NCI-H226 (cell line): ENCODE results near the gene SLC29A1.
A peak's percentile ranks its signal among the peaks of the same experiment; 100 is the strongest.
"Not testable (repeated sequence)": the region's sequence is repeated elsewhere in the genome, so short reads cannot be mapped to it uniquely, and the experiment has no call there.

Experiments
- DNase-seq: peaks from one replicate; pipeline ENCODE4 v3.0.0-alpha.2; 2015

Gene SLC29A1

GRCh38 chr6:44196351-44196750, 27.0 kb upstream of the SLC29A1 start:
- DNase-seq: not testable (repeated sequence)

GRCh38 chr6:44198684-44199083, 24.7 kb upstream of the SLC29A1 start:
- no peak for DNase-seq

GRCh38 chr6:44199883-44200282, 23.5 kb upstream of the SLC29A1 start:
- DNase-seq: no peak

- no peak for DNase-seq
These were observed 22.2 kb upstream of the SLC29A1 start for GRCh38 chr6:44201200-44201599.

- no peak for DNase-seq
These were observed 21.6 kb upstream of the SLC29A1 start for GRCh38 chr6:44201638-44202303.

GRCh38 chr6:44202332-44202971, 20.9 kb upstream of the SLC29A1 start:
- no peak for DNase-seq

- no peak for DNase-seq
These were observed 20.2 kb upstream of the SLC29A1 start for GRCh38 chr6:44202972-44203750.

- no peak for DNase-seq
These were observed 19.4 kb upstream of the SLC29A1 start for GRCh38 chr6:44203955-44204354.

- no peak for DNase-seq
These were observed 15.4 kb upstream of the SLC29A1 start for GRCh38 chr6:44207966-44208365.

GRCh38 chr6:44211284-44211683, 12.1 kb upstream of the SLC29A1 start:
- no peak for DNase-seq

GRCh38 chr6:44214307-44214706, 9.1 kb upstream of the SLC29A1 start:
- no peak for DNase-seq

- no peak for DNase-seq
These were observed 6.6 kb upstream of the SLC29A1 start, which contains the start of gene MYMX for GRCh38 chr6:44216677-44217331. TSS of gene MYMX (plus strand) at chr6:44216926. CDS start at chr6:44217472, 546 bp downstream.

GRCh38 chr6:44217332-44218143, 5.9 kb upstream of the SLC29A1 start:
- DNase-seq: no peak

GRCh38 chr6:44219053-44219814, 4.2 kb upstream of the SLC29A1 start:
- DNase-seq: peak; percentile 54

GRCh38 chr6:44219815-44220784, 3.3 kb upstream of the SLC29A1 start:
- DNase-seq: no peak

GRCh38 chr6:44220913-44221290, 2.5 kb upstream of the SLC29A1 start:
- DNase-seq: no peak

GRCh38 chr6:44221291-44221960, 2.0 kb upstream of the SLC29A1 start:
- peak; percentile 80 for DNase-seq

GRCh38 chr6:44221961-44222335, 1.4 kb upstream of the SLC29A1 start:
- DNase-seq: no peak

- DNase-seq: no peak
These were observed 693 bp upstream of the SLC29A1 start for GRCh38 chr6:44222486-44223318.
